ENCODE measurements around the gene IDH2. TPM values are rescaled to one million over a fixed set of nuclear protein-coding genes. Genes with fewer than 3 reads are reported as not detected.
"Not testable (repeated sequence)": the region's sequence is repeated elsewhere in the genome, so short reads cannot be mapped to it uniquely, and the experiment has no call there.

Gene IDH2
- total RNA-seq: 79.1 and 92.7 TPM in 2 replicates

DNA sequence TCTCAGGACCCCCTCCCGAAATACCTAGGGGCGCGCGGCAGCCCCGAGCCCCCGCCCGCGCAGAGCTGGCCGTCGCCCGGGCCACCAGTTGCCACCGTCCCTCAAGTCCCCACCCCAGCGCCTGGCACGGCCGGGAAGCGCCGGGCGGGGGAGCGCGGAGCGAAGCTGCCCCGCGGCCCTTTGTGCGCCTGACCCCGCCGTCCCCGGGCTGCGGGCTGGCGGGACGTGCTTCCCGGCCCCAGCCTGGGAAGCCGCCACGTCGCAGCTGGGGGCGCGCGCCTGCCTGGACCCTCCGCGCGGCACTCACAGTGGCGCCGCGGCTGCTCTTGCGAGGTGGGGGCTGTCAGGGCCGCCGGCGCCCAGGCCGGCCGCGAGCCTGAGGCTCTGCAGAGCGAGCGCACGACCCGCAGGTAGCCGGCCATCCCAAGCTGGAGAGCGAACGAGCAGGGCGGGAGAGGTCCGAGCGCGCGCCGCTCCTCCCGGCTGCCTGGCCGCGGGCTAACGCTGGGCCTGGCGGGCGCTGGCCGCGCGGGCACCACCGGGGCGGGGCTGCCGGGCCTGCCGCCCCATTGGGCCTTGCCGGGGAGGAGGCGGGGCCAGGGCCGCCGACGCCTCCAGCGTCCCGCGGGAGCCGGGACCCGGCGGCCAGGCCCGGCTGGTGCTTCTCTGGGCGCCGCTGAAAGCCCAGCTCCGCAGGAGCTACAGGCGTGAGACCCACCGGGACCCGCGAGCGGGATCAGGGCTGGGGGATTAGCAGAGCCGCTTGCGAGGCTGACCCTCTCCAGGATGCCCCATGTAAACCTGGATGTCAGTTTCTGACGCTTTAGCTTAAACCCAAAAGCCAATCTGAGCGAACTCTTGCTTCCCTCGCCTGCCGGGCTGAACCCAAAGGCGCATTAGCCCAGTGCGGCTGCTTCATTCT is at the start of gene IDH2:
Gene IDH2, minus strand, starts transcription at position 500 of the 922 bp plus-strand sequence. Its CDS starts 78 bp downstream, at position 422.
- H3K4me3 ChIP-seq (ENCODE audit: low read depth, low read length): peak within 1 kb of the TSS; percentile 62
- no peak for DNase-seq (ENCODE audit: low read depth)
- TF ChIP-seq CTCF (IDR thresholded peaks at IDR 0.05; ENCODE audit: insufficient read depth, low read length, poor library complexity, severe bottlenecking): no peak
- no peaks in the 10 kb centered on the region for H3K27me3 ChIP-seq (ENCODE audit: control insufficient read depth, insufficient read depth, low read length)
- H3K36me3 ChIP-seq (ENCODE audit: control insufficient read depth, insufficient read depth, low read length): no peaks in the 10 kb centered on the region

DNA sequence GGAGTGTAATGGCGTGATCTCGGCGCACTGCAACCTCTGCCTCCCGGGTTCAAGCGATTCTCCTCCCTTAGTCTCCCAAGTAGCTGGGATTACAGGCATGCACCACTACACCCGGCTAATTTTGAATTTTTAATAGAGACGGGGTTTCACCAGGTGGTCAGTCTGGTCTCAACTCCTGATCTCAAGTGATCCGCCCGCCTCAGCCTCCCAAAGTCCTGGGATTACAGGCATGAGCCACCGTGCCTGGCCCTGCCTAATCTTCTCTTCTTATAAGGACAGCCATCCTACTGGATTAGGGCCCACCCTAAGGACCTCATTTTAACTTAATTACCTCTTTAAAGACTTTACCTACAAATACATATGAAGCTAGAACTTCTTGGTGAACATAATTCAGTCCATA is 48.3 kb upstream of the IDH2 start:
- H3K27me3 ChIP-seq (ENCODE audit: control insufficient read depth, insufficient read depth, low read length); H3K36me3 ChIP-seq (ENCODE audit: control insufficient read depth, insufficient read depth, low read length); DNase-seq (ENCODE audit: low read depth); H3K4me3 ChIP-seq (ENCODE audit: low read depth, low read length): not testable (repeated sequence)

DNA sequence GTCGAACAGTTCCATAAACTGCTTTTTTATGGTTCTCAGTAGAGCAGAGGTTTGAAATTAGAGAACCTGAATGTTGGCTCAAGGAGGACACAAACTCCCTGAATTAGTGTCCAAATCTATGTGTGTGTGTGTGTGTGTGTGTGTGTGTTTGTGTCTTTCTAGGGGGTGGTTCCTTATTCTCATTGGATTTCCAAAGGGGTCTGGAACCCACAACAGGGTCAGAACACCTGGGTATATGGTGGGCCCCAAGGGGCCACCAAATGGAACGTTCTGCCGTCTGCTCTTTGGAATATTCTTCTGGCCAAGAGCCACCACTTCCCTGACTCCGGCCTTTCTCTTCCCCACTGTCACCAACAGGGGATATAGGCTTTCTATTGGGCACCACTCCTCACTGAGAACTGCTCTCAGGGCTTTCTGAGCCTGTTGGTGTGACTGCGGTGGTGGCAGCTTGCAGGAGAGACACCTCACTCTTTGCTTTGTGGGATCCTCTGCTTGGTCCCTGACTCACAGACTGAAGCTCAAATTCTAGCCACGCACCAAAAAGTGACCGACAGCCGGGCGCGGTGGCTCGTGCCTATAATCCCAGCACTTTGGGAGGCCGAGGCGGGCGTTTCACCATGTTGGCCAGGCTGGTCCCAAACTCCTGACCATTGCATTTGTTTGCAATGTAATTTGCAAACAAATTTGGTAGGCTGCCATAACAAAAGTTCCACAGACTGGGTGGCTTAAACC is 47.5 kb upstream of the IDH2 start:
- Histone ChIP-seq H3K36me3 (ENCODE audit: control insufficient read depth, insufficient read depth, low read length) (no peaks in the 10 kb centered on the region), H3K27me3 (ENCODE audit: control insufficient read depth, insufficient read depth, low read length) (no peaks in the 10 kb centered on the region), H3K4me3 (ENCODE audit: low read depth, low read length) (no peak overlapping the region)
- no peak for DNase-seq (ENCODE audit: low read depth)
- no peak for TF ChIP-seq CTCF (IDR thresholded peaks at IDR 0.05; ENCODE audit: insufficient read depth, low read length, poor library complexity, severe bottlenecking)

GRCh38 chr15:90146198-90146761 is 44.0 kb upstream of the IDH2 start:
- H3K4me3 ChIP-seq (ENCODE audit: low read depth, low read length); DNase-seq (ENCODE audit: low read depth); H3K27me3 ChIP-seq (ENCODE audit: control insufficient read depth, insufficient read depth, low read length); H3K36me3 ChIP-seq (ENCODE audit: control insufficient read depth, insufficient read depth, low read length): not testable (repeated sequence)

DNA sequence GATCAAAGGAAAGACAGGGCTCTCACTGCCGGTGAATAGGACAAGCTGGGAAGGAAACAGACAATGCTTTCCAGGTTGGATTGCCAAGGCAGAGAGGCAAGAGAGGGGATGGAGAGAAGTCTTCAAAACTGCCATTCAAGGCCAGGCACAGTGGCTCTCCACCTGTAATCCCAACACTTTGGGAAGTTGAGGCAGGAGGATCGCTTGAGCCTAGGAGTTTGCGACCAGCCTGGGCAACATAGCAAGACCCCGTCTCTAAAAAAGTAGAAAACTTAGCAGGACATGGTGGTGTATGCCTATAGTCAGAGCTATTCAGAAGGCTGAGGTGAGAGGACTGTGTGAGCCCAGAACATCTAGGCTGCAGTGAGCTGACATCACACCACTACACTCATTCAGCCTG is 43.5 kb upstream of the IDH2 start:
- no peak for DNase-seq (ENCODE audit: low read depth)
- Histone ChIP-seq H3K36me3 (ENCODE audit: control insufficient read depth, insufficient read depth, low read length) (no peaks in the 10 kb centered on the region), H3K4me3 (ENCODE audit: low read depth, low read length) (no peak overlapping the region), H3K27me3 (ENCODE audit: control insufficient read depth, insufficient read depth, low read length) (no peaks in the 10 kb centered on the region)
- no peak for TF ChIP-seq CTCF (IDR thresholded peaks at IDR 0.05; ENCODE audit: insufficient read depth, low read length, poor library complexity, severe bottlenecking)

GRCh38 chr15:90145259-90145658 is 43.0 kb upstream of the IDH2 start:
- TF ChIP-seq CTCF (IDR thresholded peaks at IDR 0.05; ENCODE audit: insufficient read depth, low read length, poor library complexity, severe bottlenecking): no peak

More at GRCh38 chr15:90145259-90145658, 43.0 kb upstream of the IDH2 start:
- no peaks in the 10 kb centered on the region for H3K36me3 ChIP-seq (ENCODE audit: control insufficient read depth, insufficient read depth, low read length)
- H3K4me3 ChIP-seq (ENCODE audit: low read depth, low read length): no peak overlapping the region
- no peak for DNase-seq (ENCODE audit: low read depth)
- H3K27me3 ChIP-seq (ENCODE audit: control insufficient read depth, insufficient read depth, low read length): no peaks in the 10 kb centered on the region
